Stimulated activated CD8-positive, alpha-beta memory T cell treated with anti-CD3 and anti-CD28 coated beads, Interleukin-4, amount 100 ng/mL, for 48 hours (primary cell): Measurements from ENCODE around the gene PRKACA.
A peak's percentile ranks its signal among the peaks of the same experiment; 100 is the strongest.
"Not testable (repeated sequence)": the region's sequence is repeated elsewhere in the genome, so short reads cannot be mapped to it uniquely, and the experiment has no call there.

Experiments used
- DNase-seq: peaks from one replicate; pipeline ENCODE4 v3.0.0-alpha.2; 2020

Gene PRKACA

GRCh38 chr19:14066134-14066533, 51.4 kb downstream of the PRKACA start:
- DNase-seq = no peak

GRCh38 chr19:14063105-14063504, 54.5 kb downstream of the PRKACA start:
- DNase-seq = no peak

GRCh38 chr19:14062558-14062855, 55.1 kb downstream of the PRKACA start:
- no peak for DNase-seq

GRCh38 chr19:14061751-14062557, 55.6 kb downstream of the PRKACA start, which contains the start of gene PALM3:
PALM3 (minus strand) TSS chr19:14062076; CDS start chr19:14061980, 96 bp downstream.
- DNase-seq = no peak

GRCh38 chr19:14061081-14061749, 56.3 kb downstream of the PRKACA start:
- no peak for DNase-seq

- DNase-seq = no peak
These were observed 57.9 kb downstream of the PRKACA start for GRCh38 chr19:14059652-14060155.

- DNase-seq = peak; percentile 80
These were observed 58.5 kb downstream of the PRKACA start for GRCh38 chr19:14059093-14059480.

GRCh38 chr19:14058182-14059092, 59.1 kb downstream of the PRKACA start:
- no peak for DNase-seq

- DNase-seq = no peak
These were observed 60.7 kb downstream of the PRKACA start for GRCh38 chr19:14056741-14057356.

- no peak for DNase-seq
These were observed 61.4 kb downstream of the PRKACA start for GRCh38 chr19:14056069-14056666.

GRCh38 chr19:14055396-14055795, 62.2 kb downstream of the PRKACA start:
- DNase-seq = no peak

- DNase-seq = no peak
These were observed 62.8 kb downstream of the PRKACA start for GRCh38 chr19:14054721-14055120.

GRCh38 chr19:14054099-14054498, 63.5 kb downstream of the PRKACA start:
- DNase-seq = no peak

GRCh38 chr19:14053500-14053899, 64.1 kb downstream of the PRKACA start:
- DNase-seq = no peak

GRCh38 chr19:14053032-14053431, 64.5 kb downstream of the PRKACA start:
- DNase-seq = no peak

- DNase-seq = no peak
These were observed 65.1 kb downstream of the PRKACA start for GRCh38 chr19:14052470-14052869.

- DNase-seq = no peak
These were observed 65.6 kb downstream of the PRKACA start for GRCh38 chr19:14051980-14052379.

GRCh38 chr19:14050961-14051360, 66.6 kb downstream of the PRKACA start:
- not testable (repeated sequence) for DNase-seq

- no peak for DNase-seq
These were observed 67.0 kb downstream of the PRKACA start for GRCh38 chr19:14050512-14050911.

GRCh38 chr19:14048443-14049153, 69.0 kb downstream of the PRKACA start:
- DNase-seq = peak; percentile 91

- DNase-seq = not testable (repeated sequence)
These were observed 69.7 kb downstream of the PRKACA start for GRCh38 chr19:14047866-14048265.
